NB4 (cell line): Measurements from ENCODE around the gene GATAD1.

ENCODE experiments used
- TF ChIP-seq, protein P1 (sequence below): IDR thresholded peaks from one replicate; pipeline ENCODE4 v1.5.1; 2012; ENCODE audit warnings: low read depth, low read length
- TF ChIP-seq, protein P2 (sequence below): IDR thresholded peaks from 2 replicates; pipeline ENCODE4 v1.6.1; 2011; ENCODE audit warnings: low read depth, low read length

DNA sequence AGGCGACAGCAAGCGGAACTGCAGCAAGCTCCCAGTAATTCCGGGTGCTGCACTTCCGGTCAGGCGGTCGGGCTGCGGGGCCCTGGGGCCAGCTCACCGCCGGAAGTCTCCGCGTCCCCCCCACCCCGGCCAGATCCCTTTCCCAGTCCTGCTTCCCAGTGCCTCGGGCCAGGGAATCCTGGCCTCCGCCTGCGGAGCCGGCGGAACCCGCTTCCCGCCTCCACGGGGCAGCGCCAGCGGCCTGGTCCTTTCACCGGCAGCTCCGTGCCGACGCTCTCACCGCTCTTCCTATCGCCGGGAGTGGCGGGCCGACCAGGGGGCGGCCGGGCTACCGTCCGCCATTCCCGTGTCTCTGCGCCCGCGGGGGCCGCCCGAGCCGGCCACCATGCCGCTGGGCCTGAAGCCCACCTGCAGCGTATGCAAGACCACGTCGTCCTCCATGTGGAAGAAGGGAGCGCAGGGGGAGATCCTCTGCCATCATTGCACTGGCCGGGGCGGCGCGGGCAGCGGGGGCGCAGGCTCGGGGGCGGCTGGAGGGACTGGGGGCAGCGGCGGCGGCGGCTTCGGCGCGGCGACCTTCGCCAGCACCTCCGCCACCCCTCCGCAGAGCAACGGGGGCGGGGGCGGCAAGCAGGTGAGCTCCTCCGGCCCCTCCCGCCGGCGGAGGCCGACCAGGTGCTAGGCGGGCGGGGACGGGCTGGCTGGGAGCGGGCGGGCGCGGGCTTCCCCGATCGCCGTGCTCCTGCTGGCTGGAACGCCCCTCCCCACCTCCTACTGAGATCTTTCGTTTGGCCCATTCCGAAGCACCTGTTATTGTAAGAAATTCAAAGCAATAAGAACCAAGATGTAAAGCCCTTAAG, at the start of gene GATAD1:
- TF ChIP-seq, protein P1, sequence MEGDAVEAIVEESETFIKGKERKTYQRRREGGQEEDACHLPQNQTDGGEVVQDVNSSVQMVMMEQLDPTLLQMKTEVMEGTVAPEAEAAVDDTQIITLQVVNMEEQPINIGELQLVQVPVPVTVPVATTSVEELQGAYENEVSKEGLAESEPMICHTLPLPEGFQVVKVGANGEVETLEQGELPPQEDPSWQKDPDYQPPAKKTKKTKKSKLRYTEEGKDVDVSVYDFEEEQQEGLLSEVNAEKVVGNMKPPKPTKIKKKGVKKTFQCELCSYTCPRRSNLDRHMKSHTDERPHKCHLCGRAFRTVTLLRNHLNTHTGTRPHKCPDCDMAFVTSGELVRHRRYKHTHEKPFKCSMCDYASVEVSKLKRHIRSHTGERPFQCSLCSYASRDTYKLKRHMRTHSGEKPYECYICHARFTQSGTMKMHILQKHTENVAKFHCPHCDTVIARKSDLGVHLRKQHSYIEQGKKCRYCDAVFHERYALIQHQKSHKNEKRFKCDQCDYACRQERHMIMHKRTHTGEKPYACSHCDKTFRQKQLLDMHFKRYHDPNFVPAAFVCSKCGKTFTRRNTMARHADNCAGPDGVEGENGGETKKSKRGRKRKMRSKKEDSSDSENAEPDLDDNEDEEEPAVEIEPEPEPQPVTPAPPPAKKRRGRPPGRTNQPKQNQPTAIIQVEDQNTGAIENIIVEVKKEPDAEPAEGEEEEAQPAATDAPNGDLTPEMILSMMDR, result no peak
- TF ChIP-seq, protein P2, sequence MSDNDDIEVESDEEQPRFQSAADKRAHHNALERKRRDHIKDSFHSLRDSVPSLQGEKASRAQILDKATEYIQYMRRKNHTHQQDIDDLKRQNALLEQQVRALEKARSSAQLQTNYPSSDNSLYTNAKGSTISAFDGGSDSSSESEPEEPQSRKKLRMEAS, result no peak; the same call in 1 of the 2 replicates
